IMR-90 (cell line): ENCODE results near the gene POU3F3. TPM values are rescaled to one million over a fixed set of nuclear protein-coding genes. Genes with fewer than 3 reads are reported as not detected.

Experiments used
- ATAC-seq: fragments of 200-7000 bp; cut with Tn5 transposase; 2 replicates; pipeline ENCODE4 v1.9.1; 2020; ENCODE audit warnings: low read depth, mild to moderate bottlenecking, moderate library complexity
- BruUV-seq: library from RNA; stranded (reverse); fragments of 400-500 nt; replicated peaks from 2 replicates; lab custom pipeline; 2021; lab: Mats Ljungman, UMichigan
- CTCF ChIA-PET: fragments of 300-600 bp; formaldehyde crosslinking; extraction: SDS; loops from one replicate; lab custom pipeline; 2021; ENCODE audit warnings: antibody characterized with exemption; lab: Yijun Ruan, JAX
- POLR2A ChIA-PET: fragments of 300-600 bp; sonication (Branson Sonifier 250); formaldehyde crosslinking; loops from one replicate; lab custom pipeline; 2022; ENCODE audit warnings: antibody characterized with exemption; ENCODE audit not compliant: unreplicated experiment; lab: Charles Lee
- DNase-seq: peaks from one replicate; pipeline ENCODE4 v3.0.0; 2013
- H2AFZ ChIP-seq: replicated peaks from 2 replicates; pipeline ENCODE3; 2013; ENCODE audit warnings: low read length, mild to moderate bottlenecking; ENCODE audit not compliant: poor library complexity
- H2AK5ac ChIP-seq: 2 replicates; pipeline ENCODE4 v1.6.1; 2013; ENCODE audit warnings: low read depth, low read length, inconsistent platforms
- H2AK9ac ChIP-seq: replicated peaks from 2 replicates; pipeline ENCODE3; 2013; ENCODE audit warnings: mild to moderate bottlenecking, low read depth, low read length, moderate library complexity; ENCODE audit not compliant: poor library complexity
- H2BK120ac ChIP-seq: 2 replicates; pipeline ENCODE4 v1.6.1; 2013; ENCODE audit warnings: low read depth, low read length, inconsistent platforms
- H2BK15ac ChIP-seq: 3 replicates; pipeline ENCODE4 v1.6.1; 2013; ENCODE audit warnings: low read depth, low read length, inconsistent platforms
- H2BK20ac ChIP-seq: 2 replicates; pipeline ENCODE4 v1.6.1; 2013; ENCODE audit warnings: low read depth, mild to moderate bottlenecking, inconsistent platforms, low read length, moderate library complexity
- H2BK5ac ChIP-seq: 2 replicates; pipeline ENCODE4 v1.6.1; 2013; ENCODE audit warnings: mild to moderate bottlenecking, low read depth, low read length, inconsistent platforms; ENCODE audit not compliant: poor library complexity, severe bottlenecking
- H3K14ac ChIP-seq: replicated peaks from 2 replicates; pipeline ENCODE4 v1.6.1; 2013; ENCODE audit warnings: low read depth, low read length, inconsistent platforms
- H3K18ac ChIP-seq: 2 replicates; pipeline ENCODE4 v1.6.1; 2013; ENCODE audit warnings: low read depth, low read length, control low read depth
- H3K23ac ChIP-seq: 2 replicates; pipeline ENCODE4 v1.6.1; 2013; ENCODE audit warnings: low read depth, low read length, inconsistent platforms
- H3K27ac ChIP-seq: 2 replicates; pipeline ENCODE4 v1.5.1; 2013; ENCODE audit warnings: mild to moderate bottlenecking, control low read depth, low read length; ENCODE audit not compliant: insufficient read depth
- H3K27me3 ChIP-seq: 2 replicates; pipeline ENCODE4 v1.6.1; 2013; ENCODE audit warnings: low read length; ENCODE audit not compliant: control insufficient read depth, insufficient read depth
- H3K36me3 ChIP-seq: 2 replicates; pipeline ENCODE4 v1.6.1; 2013; ENCODE audit warnings: low read length, mixed read lengths; ENCODE audit not compliant: control insufficient read depth, insufficient read depth
- H3K4ac ChIP-seq: 2 replicates; pipeline ENCODE4 v1.6.1; 2013; ENCODE audit warnings: low read depth, low read length, inconsistent platforms
- H3K4me1 ChIP-seq: 2 replicates; pipeline ENCODE4 v1.6.1; 2013; ENCODE audit warnings: low read length, mixed read lengths; ENCODE audit not compliant: control insufficient read depth, insufficient read depth
- H3K4me2 ChIP-seq: 2 replicates; pipeline ENCODE4 v1.6.1; 2013; ENCODE audit warnings: low read depth, mild to moderate bottlenecking, control low read depth, low read length, moderate library complexity
- H3K4me3 ChIP-seq: 2 replicates; pipeline ENCODE4 v1.5.1; 2013; ENCODE audit warnings: low read depth, mild to moderate bottlenecking, control low read depth, low read length, moderate library complexity; ENCODE audit not compliant: insufficient read depth
- H3K56ac ChIP-seq: 2 replicates; pipeline ENCODE4 v1.6.1; 2013; ENCODE audit warnings: low read length, inconsistent platforms; ENCODE audit not compliant: insufficient read depth; ENCODE audit errors: extremely low read depth
- H3K79me1 ChIP-seq, 2 experiments: 2 replicates each; pipeline ENCODE4 v1.6.1; 2013; ENCODE audit warnings: low read length in 2 of 2, inconsistent platforms in 1 of 2, low read depth in 1 of 2
- H3K9ac ChIP-seq: 2 replicates; pipeline ENCODE4 v1.6.1; 2013; ENCODE audit warnings: low read depth, low read length, control low read depth
- H3K9me1 ChIP-seq: 2 replicates; pipeline ENCODE4 v1.6.1; 2013; ENCODE audit warnings: low read length, inconsistent platforms; ENCODE audit not compliant: insufficient read depth
- H3K9me3 ChIP-seq: 2 replicates; pipeline ENCODE4 v1.6.1; 2013; ENCODE audit warnings: low read length; ENCODE audit not compliant: control insufficient read depth, insufficient read depth
- H4K20me1 ChIP-seq: 2 replicates; pipeline ENCODE4 v1.6.1; 2013; ENCODE audit warnings: low read length, inconsistent platforms; ENCODE audit not compliant: insufficient read depth
- H4K5ac ChIP-seq: 2 replicates; pipeline ENCODE4 v1.6.1; 2013; ENCODE audit warnings: mild to moderate bottlenecking, low read depth, low read length, control low read depth
- H4K8ac ChIP-seq, 2 experiments: 2 replicates each; pipeline ENCODE4 v1.6.1; 2013; ENCODE audit warnings: low read depth in 2 of 2, low read length in 2 of 2, control low read depth in 1 of 2, inconsistent platforms in 1 of 2
- H4K91ac ChIP-seq: 2 replicates; pipeline ENCODE4 v1.6.1; 2013; ENCODE audit warnings: low read depth, low read length, inconsistent platforms; ENCODE audit not compliant: insufficient read depth
- BHLHE40 ChIP-seq: fragments of 150-350 bp; IDR thresholded peaks from 2 replicates; pipeline ENCODE4 v1.6.1; 2016; ENCODE audit warnings: mild to moderate bottlenecking, low read depth, low read length
- MAZ ChIP-seq: IDR thresholded peaks from 2 replicates; pipeline ENCODE4 v1.6.1; 2012; ENCODE audit warnings: low read depth, mild to moderate bottlenecking, low read length, improper control_type of control experiment, moderate library complexity, borderline replicate concordance
- MXI1 ChIP-seq: IDR thresholded peaks from 2 replicates; pipeline ENCODE4 v1.6.1; 2012; ENCODE audit warnings: low read depth, mild to moderate bottlenecking, low read length, moderate library complexity, borderline replicate concordance
- NFE2L2 ChIP-seq: fragments of 150-350 bp; IDR thresholded peaks from 2 replicates; pipeline ENCODE4 v1.6.1; 2016; ENCODE audit warnings: low read depth, mild to moderate bottlenecking, low read length
- RCOR1 ChIP-seq: IDR thresholded peaks from 2 replicates; pipeline ENCODE4 v1.6.1; 2012; ENCODE audit warnings: mild to moderate bottlenecking, low read length, improper control_type of control experiment; ENCODE audit not compliant: insufficient replicate concordance
- SMC3 ChIP-seq: fragments of 150-350 bp; IDR thresholded peaks from 2 replicates; pipeline ENCODE4 v1.6.1; 2016; ENCODE audit warnings: low read depth, mild to moderate bottlenecking, antibody characterized with exemption, low read length, moderate library complexity
- WGBS, 2 experiments: methylation state at CpG; one replicate each; pipeline versions ENCODE4 v1.1.5 to v1.1.7; 2013; ENCODE audit warnings: missing lambda C conversion rate in 2 of 2; ENCODE audit not compliant: insufficient read length in 1 of 2; ENCODE audit errors: extremely low coverage in 2 of 2; 5-methylcytosine and 5-hydroxymethylcytosine counted together
- dilution Hi-C: fragments of 300-500 bp; cut with HindIII; formaldehyde crosslinking; loops from one replicate; pipeline ENCODE4 v1.14.3; 2018; ENCODE audit warnings: low sequenced_read_pairs; ENCODE audit not compliant: unreplicated experiment
- in situ Hi-C: fragments of 300-500 bp; cut with MboI; formaldehyde crosslinking; loops from 3 replicates; pipeline ENCODE4 v1.14.3; 2019; ENCODE audit warnings: low sequenced_read_pairs, inconsistent platforms, mixed read lengths
- intact Hi-C: fragments of 100-400 bp; cut with micrococcal nuclease; formaldehyde crosslinking; loops from 2 replicates; pipeline ENCODE4 v1.10.0; 2022
- polyA plus RNA-seq, 3 experiments: library from polyadenylated mRNA; depleted of rRNA; stranded (reverse); fragments of >200 nt; gene quantifications; 2 replicates each; pipeline ENCODE4 v1.2.3, GENCODE V29; 2012; ENCODE audit warnings: low replicate concordance in 1 of 3
- total RNA-seq: library from RNA; depleted of rRNA; stranded (reverse); fragments of >200 nt; gene quantifications from 2 replicates; pipeline ENCODE4 v1.2.3, GENCODE V29; 2012

POU3F3 gene
- total and polyA plus RNA-seq, 2 of the 4 experiments (the other 2 are of a cell fraction) = not detected

DNA sequence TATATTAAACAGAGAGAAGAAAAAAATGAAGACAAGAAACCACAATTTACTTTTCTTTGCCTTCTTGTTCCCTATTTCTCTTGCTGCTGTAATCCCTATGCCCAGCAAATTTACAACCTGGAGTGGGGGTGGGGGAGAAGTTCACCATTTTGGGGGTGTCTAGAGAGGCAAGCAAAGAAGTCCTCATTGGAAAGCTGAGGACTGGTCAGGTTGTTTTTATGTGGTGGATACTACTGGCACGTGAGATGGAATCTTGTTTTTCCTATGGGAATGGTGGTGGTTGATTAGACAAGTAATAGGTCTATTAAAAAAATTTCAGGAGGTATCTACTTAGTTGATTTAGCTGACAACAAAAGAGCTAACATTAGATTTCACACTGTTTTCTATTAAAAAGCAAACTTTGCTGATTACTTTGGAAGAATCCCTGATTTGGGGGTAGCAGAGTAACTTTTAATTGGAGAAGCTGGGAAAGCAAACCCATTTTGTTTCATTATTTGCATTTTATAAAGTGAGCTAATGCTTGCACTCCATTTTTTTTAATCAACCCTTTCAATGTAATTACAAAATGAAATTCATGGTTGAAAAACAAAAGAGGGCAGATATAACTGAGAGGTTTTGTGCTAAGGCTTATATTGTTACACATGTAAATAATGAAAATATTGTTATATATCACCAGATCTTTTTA lies 6.0 kb downstream of the POU3F3 start:
- no peak overlapping the region for H2BK120ac ChIP-seq
- no TSS peak for BruUV-seq

More for the DNA sequence above, 6.0 kb downstream of the POU3F3 start:
- H2BK5ac ChIP-seq = no peak overlapping the region
- no peak overlapping the region for H2BK20ac ChIP-seq
- no CpG with 5 or more reads among the region's 1 CpG for WGBS, 2 experiments
- intact Hi-C loops = no loop called here
- H3K27ac ChIP-seq = no peak overlapping the region
- H2AK9ac ChIP-seq = no peak overlapping the region
- H3K9me1 ChIP-seq = no peaks in the 10 kb centered on the region
- no peak overlapping the region for H2AFZ ChIP-seq
- ChIA-PET CTCF (no interaction called here), POLR2A (no interaction called here)
- H4K8ac ChIP-seq = no peak overlapping the region
- no peak overlapping the region for H4K91ac ChIP-seq
- no peak for TF ChIP-seq RCOR1
- TF ChIP-seq MAZ = no peak
- no peak for TF ChIP-seq NFE2L2
- no peak for TF ChIP-seq MXI1
- TF ChIP-seq BHLHE40 = no peak
- TF ChIP-seq SMC3 = no peak
- in situ Hi-C loops = no loop called here
- peaks cover 61% of the 10 kb centered on the region for H3K27me3 ChIP-seq
- H2AK5ac ChIP-seq = no peak overlapping the region
- no peak for ATAC-seq
- H4K20me1 ChIP-seq = no peaks in the 10 kb centered on the region
- no peak overlapping the region for H3K23ac ChIP-seq
- H3K4ac ChIP-seq = no peak overlapping the region
- no peak overlapping the region for H3K4me3 ChIP-seq
- no peak overlapping the region for H3K56ac ChIP-seq
- peaks cover 5% of the 10 kb centered on the region for H3K9me3 ChIP-seq
- H3K18ac ChIP-seq = no peak overlapping the region
- no peaks in the 10 kb centered on the region for H3K36me3 ChIP-seq
- H3K9ac ChIP-seq = no peak overlapping the region
- no peaks in the 10 kb centered on the region for H3K79me1 ChIP-seq
- no peak overlapping the region for H4K5ac ChIP-seq
- H3K4me2 ChIP-seq = no peak overlapping the region
- no peak overlapping the region for H3K14ac ChIP-seq
- no peaks in the 10 kb centered on the region for H3K4me1 ChIP-seq
- DNase-seq = no peak
- H2BK15ac ChIP-seq = no peak overlapping the region
- dilution Hi-C loops = no loop called here
